Caco-2 (cell line): ENCODE data around the gene UST. TPM values are rescaled to one million over a fixed set of nuclear protein-coding genes. Genes with fewer than 3 reads are reported as not detected.
"Not testable (repeated sequence)": the region's sequence is repeated elsewhere in the genome, so short reads cannot be mapped to it uniquely, and the experiment has no call there.

Experiments
- BruUV-seq: library from RNA; stranded (reverse); fragments of 400-500 nt; replicated peaks from 2 replicates; lab custom pipeline; 2021; lab: Mats Ljungman, UMichigan
- CTCF ChIA-PET: fragments of 300-600 bp; sonication (Branson Sonifier 250); formaldehyde crosslinking; loops from one replicate; lab custom pipeline; 2022; ENCODE audit warnings: antibody characterized with exemption; lab: Charles Lee
- POLR2A ChIA-PET: fragments of 300-600 bp; sonication (Branson Sonifier 250); formaldehyde crosslinking; loops from one replicate; lab custom pipeline; 2022; ENCODE audit warnings: antibody characterized with exemption; lab: Charles Lee
- DNase-seq, 2 experiments: peaks; one replicate each; pipeline versions ENCODE4 v3.0.0 to v3.0.0-alpha.2; 2020 to 2022
- H3K27me3 ChIP-seq: replicated peaks from 2 replicates; pipeline ENCODE4 v1.6.0; 2011; ENCODE audit warnings: low read length; ENCODE audit not compliant: control insufficient read depth, insufficient read depth
- H3K36me3 ChIP-seq: 2 replicates; pipeline ENCODE4 v1.5.1; 2011; ENCODE audit warnings: low read length; ENCODE audit not compliant: control insufficient read depth, insufficient read depth
- H3K4me1 ChIP-seq: fragments of 250-450 bp; sonication (Bioruptor Pico); 2 replicates; pipeline ENCODE4 v1.5.1; 2020; ENCODE audit warnings: mild to moderate bottlenecking
- H3K4me3 ChIP-seq: 2 replicates; pipeline ENCODE4 v1.5.1; 2011; ENCODE audit warnings: low read depth, mild to moderate bottlenecking, control low read depth, low read length
- H3K9me3 ChIP-seq: fragments of 250-450 bp; sonication (Bioruptor Pico); 2 replicates; pipeline ENCODE4 v1.5.1; 2020; ENCODE audit warnings: mild to moderate bottlenecking, moderate library complexity
- H3K27ac Mint-ChIP-seq: one replicate; pipeline ENCODE4 v1.8.0; 2022; ENCODE audit warnings: mixed read lengths; ENCODE audit not compliant: unreplicated experiment
- H3K27me3 Mint-ChIP-seq: one replicate; pipeline ENCODE4 v1.8.0; 2022; ENCODE audit warnings: mixed read lengths; ENCODE audit not compliant: insufficient read depth, unreplicated experiment
- H3K36me3 Mint-ChIP-seq: one replicate; pipeline ENCODE4 v1.8.0; 2022; ENCODE audit warnings: mild to moderate bottlenecking, mixed read lengths; ENCODE audit not compliant: insufficient read depth, unreplicated experiment
- H3K4me1 Mint-ChIP-seq: one replicate; pipeline ENCODE4 v1.8.0; 2022; ENCODE audit warnings: low read depth, mixed read lengths; ENCODE audit not compliant: unreplicated experiment
- H3K4me3 Mint-ChIP-seq: one replicate; pipeline ENCODE4 v1.8.0; 2022; ENCODE audit warnings: mild to moderate bottlenecking, moderate library complexity, mixed read lengths; ENCODE audit not compliant: unreplicated experiment
- H3K9me3 Mint-ChIP-seq: one replicate; pipeline ENCODE4 v1.8.0; 2022; ENCODE audit warnings: mixed read lengths; ENCODE audit not compliant: unreplicated experiment
- intact Hi-C: fragments of 100-400 bp; cut with micrococcal nuclease; formaldehyde crosslinking; loops from one replicate; pipeline ENCODE4 v1.10.0; 2022; ENCODE audit not compliant: unreplicated experiment
- total RNA-seq: library from RNA; stranded (reverse); gene quantifications from 2 replicates; pipeline ENCODE4 v1.2.3, GENCODE V29; 2022
- TF ChIP-seq, protein P1 (sequence below), 2 experiments: fragments of 200-600 bp in 1 of 2; IDR thresholded peaks; 1 replicate in 1 of 2; 2 replicates in 1 of 2; pipeline versions ENCODE4 v1.5.1 to v1.8.0; 2011 to 2022; ENCODE audit warnings: antibody characterized with exemption in 1 of 2, control low read depth in 1 of 2, inconsistent platforms in 1 of 2, low read depth in 1 of 2, low read length in 1 of 2, mild to moderate bottlenecking in 1 of 2, moderate library complexity in 1 of 2; ENCODE audit not compliant: insufficient read depth in 1 of 2, severe bottlenecking in 1 of 2, unreplicated experiment in 1 of 2

UST gene
- total RNA-seq, 1 experiment from 2014 or later = not detected

DNA sequence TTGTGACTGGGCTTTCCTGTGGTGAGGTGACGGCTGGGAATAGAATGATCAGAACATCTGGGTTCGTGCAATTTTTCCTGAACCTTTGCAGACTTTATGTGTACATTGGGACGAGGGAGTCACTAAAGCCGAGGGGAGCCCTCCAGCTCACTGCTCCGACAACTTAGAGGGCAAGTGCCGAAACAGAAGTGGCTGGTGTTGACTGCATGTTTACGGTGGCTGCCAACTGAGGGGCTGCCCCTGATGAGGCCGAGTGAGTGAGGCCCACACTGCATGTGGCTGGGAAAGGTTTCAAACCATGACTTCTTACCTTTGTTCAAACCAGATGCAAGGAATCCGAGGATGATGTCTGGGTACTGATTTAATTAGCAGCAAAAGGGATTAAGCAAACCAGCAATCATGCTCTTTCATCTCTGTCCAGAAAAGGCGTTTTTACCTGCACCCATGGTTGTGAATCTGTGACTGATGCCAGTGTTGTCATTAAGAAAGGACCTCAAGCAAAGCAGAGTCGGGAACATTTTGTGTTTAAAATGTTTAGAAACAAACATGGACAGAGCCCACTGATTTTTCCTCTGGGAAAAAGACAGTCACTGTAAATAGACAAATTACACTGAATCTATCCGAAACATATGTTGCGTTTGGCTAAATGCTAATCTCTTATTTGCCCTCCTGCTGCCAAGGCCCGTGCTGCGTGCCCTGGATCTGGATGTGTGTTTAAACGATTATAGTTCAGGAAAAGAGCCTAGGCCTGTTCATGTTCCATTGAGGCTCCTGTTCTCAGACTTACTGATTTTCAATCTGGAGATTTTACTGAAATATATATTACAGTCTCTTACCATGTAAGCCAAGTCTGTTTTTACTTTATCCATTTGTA lies 105.1 kb downstream of the UST start:
- peaks cover 14% of the 10 kb centered on the region for H3K27me3 Mint-ChIP-seq
- no peaks in the 10 kb centered on the region for H3K4me1 Mint-ChIP-seq
- CTCF ChIA-PET = no interaction called here

GRCh38 chr6:148852688-148853087 lies 105.9 kb downstream of the UST start:
- 0 out of 2 replicates have a peak, but pooled peaks cover 1% of the 10 kb centered on the region for H3K27me3 ChIP-seq
- Mint-ChIP-seq H3K9me3 (no peaks in the 10 kb centered on the region), H3K27me3 (peaks cover 14% of the 10 kb centered on the region), H3K36me3 (no peaks in the 10 kb centered on the region), H3K4me3 (no peak overlapping the region), H3K27ac (no peak overlapping the region), H3K4me1 (no peaks in the 10 kb centered on the region)
- TF ChIP-seq, protein P1, sequence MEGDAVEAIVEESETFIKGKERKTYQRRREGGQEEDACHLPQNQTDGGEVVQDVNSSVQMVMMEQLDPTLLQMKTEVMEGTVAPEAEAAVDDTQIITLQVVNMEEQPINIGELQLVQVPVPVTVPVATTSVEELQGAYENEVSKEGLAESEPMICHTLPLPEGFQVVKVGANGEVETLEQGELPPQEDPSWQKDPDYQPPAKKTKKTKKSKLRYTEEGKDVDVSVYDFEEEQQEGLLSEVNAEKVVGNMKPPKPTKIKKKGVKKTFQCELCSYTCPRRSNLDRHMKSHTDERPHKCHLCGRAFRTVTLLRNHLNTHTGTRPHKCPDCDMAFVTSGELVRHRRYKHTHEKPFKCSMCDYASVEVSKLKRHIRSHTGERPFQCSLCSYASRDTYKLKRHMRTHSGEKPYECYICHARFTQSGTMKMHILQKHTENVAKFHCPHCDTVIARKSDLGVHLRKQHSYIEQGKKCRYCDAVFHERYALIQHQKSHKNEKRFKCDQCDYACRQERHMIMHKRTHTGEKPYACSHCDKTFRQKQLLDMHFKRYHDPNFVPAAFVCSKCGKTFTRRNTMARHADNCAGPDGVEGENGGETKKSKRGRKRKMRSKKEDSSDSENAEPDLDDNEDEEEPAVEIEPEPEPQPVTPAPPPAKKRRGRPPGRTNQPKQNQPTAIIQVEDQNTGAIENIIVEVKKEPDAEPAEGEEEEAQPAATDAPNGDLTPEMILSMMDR (IDR thresholded peaks at IDR 0.05; ENCODE audit: insufficient read depth in 1 of 2, low read depth in 1 of 2, low read length in 1 of 2, severe bottlenecking in 1 of 2, unreplicated experiment in 1 of 2) = no peak
- intact Hi-C loops = no loop called here
- no peaks in the 10 kb centered on the region for H3K9me3 ChIP-seq
- DNase-seq = no peak
- H3K36me3 ChIP-seq = no peaks in the 10 kb centered on the region
- CTCF ChIA-PET = no interaction called here
- no TSS peak for BruUV-seq
- POLR2A ChIA-PET = no interaction called here
- H3K4me3 ChIP-seq = no peak overlapping the region
- no peaks in the 10 kb centered on the region for H3K4me1 ChIP-seq

More for the DNA sequence above, 105.1 kb downstream of the UST start:
- intact Hi-C loops = no loop called here
- no peak overlapping the region for H3K4me3 Mint-ChIP-seq
- TF ChIP-seq, protein P1 (IDR thresholded peaks at IDR 0.05; ENCODE audit: insufficient read depth in 1 of 2, low read depth in 1 of 2, low read length in 1 of 2, severe bottlenecking in 1 of 2, unreplicated experiment in 1 of 2) = no peak
- POLR2A ChIA-PET = no interaction called here
- no peak for DNase-seq
- no peak overlapping the region for H3K27ac Mint-ChIP-seq
- BruUV-seq = no TSS peak
- H3K4me3 ChIP-seq = no peak overlapping the region
- H3K9me3 Mint-ChIP-seq = no peaks in the 10 kb centered on the region
- H3K36me3 ChIP-seq = no peaks in the 10 kb centered on the region
- no peaks in the 10 kb centered on the region for H3K9me3 ChIP-seq
- no peaks in the 10 kb centered on the region for H3K36me3 Mint-ChIP-seq
- 0 out of 2 replicates have a peak, but pooled peaks cover 1% of the 10 kb centered on the region for H3K27me3 ChIP-seq
- no peaks in the 10 kb centered on the region for H3K4me1 ChIP-seq

- intact Hi-C loops, H3K4me3 Mint-ChIP-seq, CTCF ChIA-PET, DNase-seq, H3K36me3 Mint-ChIP-seq, H3K36me3 ChIP-seq, POLR2A ChIA-PET, H3K4me1 Mint-ChIP-seq, H3K9me3 Mint-ChIP-seq, H3K4me1 ChIP-seq, H3K27me3 ChIP-seq, H3K4me3 ChIP-seq, H3K9me3 ChIP-seq, H3K27ac Mint-ChIP-seq, BruUV-seq: not testable (repeated sequence)
- peaks cover 14% of the 10 kb centered on the region for H3K27me3 Mint-ChIP-seq
These were observed 106.3 kb downstream of the UST start for GRCh38 chr6:148853113-148853512.
